CD14-positive monocyte (primary cell): ENCODE measurements around the gene POLRMT. TPM values are rescaled to one million over a fixed set of nuclear protein-coding genes. Genes with fewer than 3 reads are reported as not detected.

Source experiments
- DNase-seq, 3 donors: peaks; one replicate each; pipeline ENCODE4 v3.0.0-alpha.2; 2011 to 2022
- H2AFZ ChIP-seq: 2 replicates; pipeline ENCODE4 v1.6.0; 2012; ENCODE audit warnings: mild to moderate bottlenecking, low read depth, low read length, inconsistent platforms; ENCODE audit not compliant: insufficient read depth, poor library complexity, severe bottlenecking
- H3K27ac ChIP-seq, 2 donors: 1 replicate in 1 of 2; 2 replicates in 1 of 2; pipeline ENCODE4 v1.5.1; 2012 to 2013; ENCODE audit warnings: low read length in 2 of 2, control low read depth in 1 of 2, inconsistent platforms in 1 of 2, low read depth in 1 of 2, mild to moderate bottlenecking in 1 of 2
- H3K27me3 ChIP-seq, 2 donors: one replicate each; pipeline versions ENCODE4 v1.6.0 to v1.6.1; 2011 to 2013; ENCODE audit warnings: low read length in 2 of 2; ENCODE audit not compliant: control insufficient read depth in 2 of 2, insufficient read depth in 2 of 2
- H3K36me3 ChIP-seq, 2 donors: replicated peaks in 1 of 2; 1 replicate in 1 of 2; 2 replicates in 1 of 2; pipeline versions ENCODE4 v1.5.1 to v1.6.1; 2012 to 2013; ENCODE audit warnings: low read length in 2 of 2, control low read depth in 1 of 2, inconsistent platforms in 1 of 2, mild to moderate bottlenecking in 1 of 2; ENCODE audit not compliant: insufficient read depth in 2 of 2, control insufficient read depth in 1 of 2
- H3K4me1 ChIP-seq, 2 donors: 1 replicate in 1 of 2; 2 replicates in 1 of 2; pipeline versions ENCODE4 v1.5.1 to v1.6.1; 2012 to 2013; ENCODE audit warnings: low read length in 2 of 2, control low read depth in 1 of 2, inconsistent platforms in 1 of 2, mild to moderate bottlenecking in 1 of 2, moderate library complexity in 1 of 2; ENCODE audit not compliant: insufficient read depth in 2 of 2, control insufficient read depth in 1 of 2
- H3K4me2 ChIP-seq: replicated peaks from 2 replicates; pipeline ENCODE3; 2012; ENCODE audit warnings: low read length, moderate library complexity, mild to moderate bottlenecking; ENCODE audit not compliant: poor library complexity, severe bottlenecking; ENCODE audit errors: extremely low read depth
- H3K4me3 ChIP-seq, 3 experiments: fragments of 200-600 bp in 1 of 3; sonication (generic) in 1 of 3; replicated peaks in 1 of 3; 1 replicate in 2 of 3; 2 replicates in 1 of 3; pipeline ENCODE4 v1.5.1; 2011 to 2013; ENCODE audit warnings: low read length in 3 of 3, mild to moderate bottlenecking in 3 of 3, control low read depth in 2 of 3, low read depth in 2 of 3, inconsistent platforms in 1 of 3, moderate library complexity in 1 of 3
- H3K79me2 ChIP-seq: 2 replicates; pipeline ENCODE4 v1.6.0; 2012; ENCODE audit warnings: mild to moderate bottlenecking, control low read depth, inconsistent platforms, low read length, moderate library complexity; ENCODE audit not compliant: insufficient read depth
- H3K9ac ChIP-seq: 2 replicates; pipeline ENCODE4 v1.6.0; 2017; ENCODE audit warnings: low read length, mild to moderate bottlenecking; ENCODE audit not compliant: insufficient read depth, poor library complexity, severe bottlenecking
- H3K9me3 ChIP-seq, 2 donors: replicated peaks in 1 of 2; 1 replicate in 1 of 2; 2 replicates in 1 of 2; pipeline versions ENCODE4 v1.5.1 to v1.6.1; 2012 to 2013; ENCODE audit warnings: low read length in 2 of 2, control low read depth in 1 of 2; ENCODE audit not compliant: control insufficient read depth in 1 of 2, insufficient read depth in 1 of 2
- H4K20me1 ChIP-seq: 2 replicates; pipeline ENCODE4 v1.6.0; 2012; ENCODE audit warnings: mild to moderate bottlenecking, low read length, control low read depth, moderate library complexity; ENCODE audit not compliant: insufficient read depth
- H3K27ac Mint-ChIP-seq, 7 donors: one replicate each; pipeline ENCODE4 v1.8.0; 2020; ENCODE audit warnings: mild to moderate bottlenecking in 7 of 7, mixed read lengths in 7 of 7, moderate library complexity in 6 of 7, inconsistent platforms in 2 of 7
- H3K27me3 Mint-ChIP-seq, 3 donors: one replicate each; pipeline ENCODE4 v1.8.0; 2021 to 2022; ENCODE audit warnings: low read depth in 3 of 3, mild to moderate bottlenecking in 3 of 3, mixed read lengths in 3 of 3, moderate library complexity in 3 of 3, inconsistent platforms in 1 of 3
- H3K36me3 Mint-ChIP-seq, 2 donors: one replicate each; pipeline ENCODE4 v1.8.0; 2020; ENCODE audit warnings: mixed read lengths in 2 of 2, inconsistent platforms in 1 of 2, mild to moderate bottlenecking in 1 of 2
- H3K4me1 Mint-ChIP-seq: one replicate; pipeline ENCODE4 v1.8.0; 2020; ENCODE audit warnings: mild to moderate bottlenecking, mixed read lengths
- H3K4me3 Mint-ChIP-seq, 2 donors: one replicate each; pipeline ENCODE4 v1.8.0; 2020; ENCODE audit warnings: mild to moderate bottlenecking in 2 of 2, mixed read lengths in 2 of 2, moderate library complexity in 1 of 2
- H3K9me3 Mint-ChIP-seq, 7 donors: one replicate each; pipeline ENCODE4 v1.8.0; 2020 to 2022; ENCODE audit warnings: mixed read lengths in 7 of 7, mild to moderate bottlenecking in 6 of 7, moderate library complexity in 6 of 7, inconsistent platforms in 2 of 7
- CTCF ChIP-seq: fragments of 200-600 bp; IDR thresholded peaks from one replicate; pipeline ENCODE4 v1.8.0; 2022; ENCODE audit warnings: antibody characterized with exemption, mild to moderate bottlenecking
- WGBS: methylation state at CpG from one replicate; pipeline ENCODE4 v1.1.5; 2013; ENCODE audit warnings: missing lambda C conversion rate; ENCODE audit not compliant: insufficient coverage; 5-methylcytosine and 5-hydroxymethylcytosine counted together
- intact Hi-C, 2 donors: fragments of 100-400 bp; cut with micrococcal nuclease; formaldehyde crosslinking; loops; one replicate each; pipeline versions ENCODE4 v1.15.0 to v1.15.1; 2023
- polyA plus RNA-seq, 3 donors: library from polyadenylated mRNA; depleted of rRNA in 1 of 3; unstranded in 2 of 3; stranded (reverse) in 1 of 3; fragments of 300-500 nt in 2 of 3; fragments of >200 nt in 1 of 3; fragmentation: Illumina TruSeq in 2 of 3; gene quantifications; 1 replicate in 2 of 3; 2 replicates in 1 of 3; pipeline ENCODE4 v1.2.3, GENCODE V29; 2012 to 2021

Gene POLRMT
- polyA plus RNA-seq, 3 donors = 16.2 to 40.5 (median 17.6) TPM

GRCh38 chr19:660793-661426 lies 27.6 kb upstream of the POLRMT start:
- H3K4me3 ChIP-seq = peak overlapping the region; percentile 61 to 93 (median 88)
- peaks cover 3 to 25% of the 10 kb centered on the region in 2 donors for H3K36me3 Mint-ChIP-seq
- peaks cover 63% of the 10 kb centered on the region for H4K20me1 ChIP-seq
- H3K4me1 Mint-ChIP-seq = peaks cover 51% of the 10 kb centered on the region
- no peaks in the 10 kb centered on the region for H3K9me3 ChIP-seq
- H3K27ac Mint-ChIP-seq = peak overlapping the region; percentile 86 to 96 (median 93)
- peaks cover 70% of the 10 kb centered on the region for H3K79me2 ChIP-seq
- H2AFZ ChIP-seq = peak overlapping the region; percentile 3
- H3K27me3 Mint-ChIP-seq = no peaks in the 10 kb centered on the region
- H3K27me3 ChIP-seq = no peaks in the 10 kb centered on the region
- intact Hi-C loops = loop anchor here in 1 of 2 donors (5.0 kb wide), 2 partner anchors 89 to 136 kb away; partner anchors contain the start of genes BSG and PTBP1
- DNase-seq = no peak
- H3K9ac ChIP-seq = peak overlapping the region; percentile 91
- peak overlapping the region; percentile 87 for H3K4me2 ChIP-seq
- peaks cover 17 to 21% of the 10 kb centered on the region in 2 donors for H3K36me3 ChIP-seq
- 34% methylated on average over 18 of the region's 20 CpGs for WGBS
- H3K4me1 ChIP-seq = peaks cover 45 to 62% of the 10 kb centered on the region in 2 donors
- no peaks in the 10 kb centered on the region for H3K9me3 Mint-ChIP-seq
- peak overlapping the region; percentile 91 to 97 for H3K4me3 Mint-ChIP-seq
- no peak for TF ChIP-seq CTCF
- H3K27ac ChIP-seq = peak overlapping the region; percentile 75 to 79

GRCh38 chr19:658916-659839 lies 25.8 kb upstream of the POLRMT start:
- Histone ChIP-seq H4K20me1 (peaks cover 80% of the 10 kb centered on the region), H2AFZ (no peak overlapping the region), H3K4me2 (no peak overlapping the region), H3K79me2 (peaks cover 87% of the 10 kb centered on the region), H3K27ac (peak overlapping the region in 1 of 2 donors; percentile 79), H3K27me3 (no peaks in the 10 kb centered on the region), H3K9me3 (no peaks in the 10 kb centered on the region), H3K9ac (no peak overlapping the region), H3K4me3 (no peak overlapping the region), H3K4me1 (peaks cover 33 to 45% of the 10 kb centered on the region in 2 donors), H3K36me3 (peaks cover 23 to 37% of the 10 kb centered on the region in 2 donors)
- no peaks in the 10 kb centered on the region for H3K9me3 Mint-ChIP-seq
- peak overlapping the region; percentile 40 to 92 (median 70) for H3K27ac Mint-ChIP-seq
- WGBS = 84% methylated on average over 44 of the region's 50 CpGs
- DNase-seq = no peak
- no peak overlapping the region for H3K4me3 Mint-ChIP-seq
- peaks cover 37% of the 10 kb centered on the region for H3K4me1 Mint-ChIP-seq
- no peak for TF ChIP-seq CTCF
- intact Hi-C loops = no loop called here
- H3K27me3 Mint-ChIP-seq = no peaks in the 10 kb centered on the region
- H3K36me3 Mint-ChIP-seq = peaks cover 12 to 40% of the 10 kb centered on the region in 2 donors
